SJSA1 (cell line): ENCODE results near the gene UGT1A10. TPM values are rescaled to one million over a fixed set of nuclear protein-coding genes. Genes with fewer than 3 reads are reported as not detected.

ENCODE experiments used
- DNase-seq, 2 experiments: peaks; one replicate each; pipeline ENCODE4 v3.0.0-alpha.2; 2015 to 2020; ENCODE audit warnings: low spot score in 2 of 2, low read depth in 1 of 2
- H3K27ac ChIP-seq: fragments of 250-450 bp; sonication (Bioruptor Pico); 2 replicates; pipeline ENCODE4 v1.5.1; 2020; ENCODE audit warnings: mild to moderate bottlenecking, moderate library complexity
- H3K27me3 ChIP-seq: fragments of 250-450 bp; sonication (Bioruptor Pico); replicated peaks from 2 replicates; pipeline ENCODE4 v1.5.1; 2020; ENCODE audit warnings: mild to moderate bottlenecking, moderate library complexity
- H3K36me3 ChIP-seq: fragments of 250-450 bp; sonication (Bioruptor Pico); 2 replicates; pipeline ENCODE4 v1.5.1; 2020; ENCODE audit warnings: mild to moderate bottlenecking
- H3K4me1 ChIP-seq: fragments of 250-450 bp; sonication (Bioruptor Pico); replicated peaks from 2 replicates; pipeline ENCODE4 v1.6.1; 2021; ENCODE audit warnings: mild to moderate bottlenecking
- H3K4me3 ChIP-seq: fragments of 250-450 bp; sonication (Bioruptor Pico); 2 replicates; pipeline ENCODE4 v1.5.1; 2020; ENCODE audit warnings: mild to moderate bottlenecking
- H3K9me3 ChIP-seq: fragments of 250-450 bp; sonication (Bioruptor Pico); replicated peaks from 2 replicates; pipeline ENCODE4 v1.5.1; 2020; ENCODE audit warnings: mild to moderate bottlenecking
- total RNA-seq: library from RNA; depleted of rRNA; stranded (reverse); fragments of >200 nt; shearing (Covaris generic); gene quantifications from 2 replicates; pipeline ENCODE4 v1.2.3, GENCODE V29; 2014

The UGT1A10 gene
- total RNA-seq, 1 experiment from 2014 or later: not detected

DNA sequence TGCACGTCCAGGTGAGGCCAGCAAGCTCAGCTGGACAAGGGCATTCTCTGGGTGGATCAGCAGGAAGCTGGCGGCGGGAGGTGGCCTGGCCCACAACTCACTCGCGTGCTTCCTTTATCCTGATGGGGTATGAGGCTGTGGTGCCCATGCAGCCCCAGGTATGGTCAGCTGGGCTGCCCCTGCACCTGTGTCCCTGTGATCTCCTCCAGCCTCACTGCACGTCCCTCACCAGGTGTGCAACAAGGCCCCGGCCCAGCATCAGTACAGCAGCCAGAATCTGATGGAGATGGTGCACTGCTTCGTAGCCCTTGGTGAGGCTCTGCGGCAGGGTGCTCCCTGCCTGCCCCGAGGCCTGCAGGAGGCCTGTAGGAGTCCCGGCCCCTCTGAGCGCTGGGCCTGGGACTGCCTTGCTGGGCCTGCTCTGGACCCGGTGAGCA, 159.5 kb downstream of the UGT1A10 start:
- Histone ChIP-seq H3K4me1 (no peaks in the 10 kb centered on the region), H3K27ac (no peak overlapping the region), H3K27me3 (no peaks in the 10 kb centered on the region), H3K36me3 (no peaks in the 10 kb centered on the region), H3K9me3 (no peaks in the 10 kb centered on the region), H3K4me3 (no peak overlapping the region)
- peak in 1 of 2 experiments; percentile 30 for DNase-seq

DNA sequence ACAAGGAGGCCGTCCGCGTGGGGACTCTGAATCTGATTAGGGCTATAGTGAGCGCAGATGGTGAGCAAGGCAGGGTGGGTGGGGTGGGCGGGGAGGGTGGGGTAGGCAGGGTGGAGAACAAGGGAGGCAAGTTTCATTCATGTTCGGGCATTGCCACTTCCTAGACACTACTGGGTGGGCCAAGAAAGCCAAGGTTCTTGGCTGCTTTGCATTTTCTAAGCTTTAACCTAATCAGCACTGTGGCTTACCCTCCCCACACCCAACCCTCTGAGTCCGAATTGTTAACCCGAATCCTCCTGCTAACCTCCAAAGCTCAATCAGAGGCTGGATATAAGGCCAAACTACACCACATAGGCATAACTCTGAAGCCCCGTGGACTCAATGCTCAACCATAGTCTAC, 160.0 kb downstream of the UGT1A10 start:
- no peak overlapping the region for H3K4me3 ChIP-seq
- H3K4me1 ChIP-seq: no peaks in the 10 kb centered on the region
- no peaks in the 10 kb centered on the region for H3K27me3 ChIP-seq
- H3K27ac ChIP-seq: no peak overlapping the region
- no peaks in the 10 kb centered on the region for H3K36me3 ChIP-seq
- H3K9me3 ChIP-seq: no peaks in the 10 kb centered on the region
- DNase-seq: no peak

DNA sequence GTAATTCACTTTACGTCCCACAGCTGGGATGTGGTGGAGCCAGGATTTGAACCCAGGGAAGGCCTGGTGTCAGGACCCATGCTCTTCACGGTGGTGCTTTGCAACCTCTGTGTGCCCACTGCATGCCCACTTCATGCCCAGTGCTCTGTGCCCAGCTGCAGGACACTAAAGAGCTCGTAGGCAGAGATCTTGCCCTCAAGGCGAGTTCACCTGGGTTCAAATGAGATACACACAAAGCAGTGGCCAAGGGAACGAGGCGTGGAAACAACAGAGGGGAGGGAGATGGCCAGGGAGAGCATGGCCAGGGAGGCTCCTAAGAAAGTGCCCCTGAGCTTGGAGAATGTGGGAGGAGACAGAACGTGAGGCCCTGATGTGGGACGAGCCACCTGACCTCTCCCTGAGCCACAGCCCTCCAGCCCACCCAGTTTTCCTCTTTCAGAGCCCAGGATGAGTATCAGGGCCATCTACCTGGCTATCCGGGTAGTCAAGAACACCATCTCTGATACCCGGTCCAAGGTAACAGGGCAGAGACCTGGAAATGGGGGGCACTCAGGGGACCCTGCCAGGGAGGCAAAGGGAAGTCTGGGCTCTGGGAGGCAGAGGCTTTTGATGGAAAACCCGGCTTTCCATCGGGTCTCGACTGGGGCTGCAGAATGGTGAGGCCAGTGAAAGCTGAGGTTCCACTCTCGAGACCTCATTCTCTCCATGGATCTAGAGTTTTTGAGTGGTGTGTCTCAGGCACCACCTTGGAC, 162.3 kb downstream of the UGT1A10 start:
- no peaks in the 10 kb centered on the region for H3K36me3 ChIP-seq
- H3K9me3 ChIP-seq: no peaks in the 10 kb centered on the region
- no peak overlapping the region for H3K4me3 ChIP-seq
- no peak overlapping the region for H3K27ac ChIP-seq
- peak in 1 of 2 experiments; percentile 33 for DNase-seq
- H3K4me1 ChIP-seq: no peaks in the 10 kb centered on the region
- no peaks in the 10 kb centered on the region for H3K27me3 ChIP-seq

DNA sequence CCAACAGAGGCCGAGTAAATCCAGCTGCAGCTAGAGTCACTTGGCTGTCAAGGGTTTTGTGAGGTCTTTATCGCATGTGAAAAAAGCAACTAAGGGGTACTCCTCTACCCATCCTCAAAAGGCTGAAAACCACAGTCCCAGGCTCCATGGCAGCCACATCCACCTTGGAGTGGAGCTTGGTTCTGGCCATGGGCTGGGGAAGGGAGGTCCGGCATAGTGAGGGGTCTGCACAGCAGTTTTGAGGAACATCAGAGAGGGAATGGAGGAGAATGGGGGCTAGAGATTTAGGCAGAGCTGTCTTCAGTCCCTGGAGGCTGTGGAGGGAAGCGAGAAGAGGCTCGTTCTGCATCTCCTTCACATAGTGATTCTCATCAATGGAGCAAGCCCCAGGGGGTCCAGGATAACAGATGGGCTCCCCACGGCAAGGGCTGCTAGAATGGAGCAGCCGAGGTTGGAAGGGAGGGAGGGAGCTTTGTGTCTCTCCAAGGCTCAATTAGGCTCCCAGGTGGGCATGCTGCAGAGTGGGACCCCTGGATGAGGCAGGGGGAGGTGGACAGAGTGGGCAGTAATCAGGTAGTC, 162.9 kb downstream of the UGT1A10 start:
- no peaks in the 10 kb centered on the region for H3K9me3 ChIP-seq
- no peak overlapping the region for H3K4me3 ChIP-seq
- peak in 1 of 2 experiments; percentile 32 for DNase-seq
- H3K27me3 ChIP-seq: no peaks in the 10 kb centered on the region
- H3K36me3 ChIP-seq: no peaks in the 10 kb centered on the region
- H3K27ac ChIP-seq: no peak overlapping the region
- H3K4me1 ChIP-seq: no peaks in the 10 kb centered on the region

DNA sequence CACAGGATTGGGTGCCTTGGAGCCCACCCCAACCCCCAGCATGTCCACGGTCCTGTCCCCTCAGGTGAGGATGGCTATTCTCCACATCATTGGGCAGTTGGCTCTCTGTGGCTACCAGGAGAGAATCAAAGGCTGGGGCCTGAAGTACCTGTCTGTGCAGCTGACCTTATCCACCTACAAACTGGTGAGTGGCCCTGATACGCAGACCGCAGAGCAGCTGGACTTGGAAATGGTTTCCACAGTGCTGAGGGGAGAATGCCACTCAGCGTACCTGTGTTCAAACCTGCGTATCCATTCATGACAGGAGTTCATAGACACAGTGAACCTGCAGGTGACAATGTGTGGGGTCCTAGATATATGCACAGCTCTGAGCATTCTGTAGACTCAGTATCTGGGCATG, 163.5 kb downstream of the UGT1A10 start:
- H3K9me3 ChIP-seq: no peaks in the 10 kb centered on the region
- DNase-seq: no peak
- H3K27ac ChIP-seq: no peak overlapping the region
- no peaks in the 10 kb centered on the region for H3K27me3 ChIP-seq
- H3K4me1 ChIP-seq: no peaks in the 10 kb centered on the region
- H3K36me3 ChIP-seq: no peaks in the 10 kb centered on the region
- no peak overlapping the region for H3K4me3 ChIP-seq

GRCh38 chr2:233800208-233800607, 164.0 kb downstream of the UGT1A10 start:
- H3K4me3 ChIP-seq: no peak overlapping the region
- no peaks in the 10 kb centered on the region for H3K27me3 ChIP-seq
- no peaks in the 10 kb centered on the region for H3K36me3 ChIP-seq
- H3K27ac ChIP-seq: no peak overlapping the region
- no peaks in the 10 kb centered on the region for H3K9me3 ChIP-seq
- DNase-seq: peak in 1 of 2 experiments; percentile 24
- no peaks in the 10 kb centered on the region for H3K4me1 ChIP-seq

DNA sequence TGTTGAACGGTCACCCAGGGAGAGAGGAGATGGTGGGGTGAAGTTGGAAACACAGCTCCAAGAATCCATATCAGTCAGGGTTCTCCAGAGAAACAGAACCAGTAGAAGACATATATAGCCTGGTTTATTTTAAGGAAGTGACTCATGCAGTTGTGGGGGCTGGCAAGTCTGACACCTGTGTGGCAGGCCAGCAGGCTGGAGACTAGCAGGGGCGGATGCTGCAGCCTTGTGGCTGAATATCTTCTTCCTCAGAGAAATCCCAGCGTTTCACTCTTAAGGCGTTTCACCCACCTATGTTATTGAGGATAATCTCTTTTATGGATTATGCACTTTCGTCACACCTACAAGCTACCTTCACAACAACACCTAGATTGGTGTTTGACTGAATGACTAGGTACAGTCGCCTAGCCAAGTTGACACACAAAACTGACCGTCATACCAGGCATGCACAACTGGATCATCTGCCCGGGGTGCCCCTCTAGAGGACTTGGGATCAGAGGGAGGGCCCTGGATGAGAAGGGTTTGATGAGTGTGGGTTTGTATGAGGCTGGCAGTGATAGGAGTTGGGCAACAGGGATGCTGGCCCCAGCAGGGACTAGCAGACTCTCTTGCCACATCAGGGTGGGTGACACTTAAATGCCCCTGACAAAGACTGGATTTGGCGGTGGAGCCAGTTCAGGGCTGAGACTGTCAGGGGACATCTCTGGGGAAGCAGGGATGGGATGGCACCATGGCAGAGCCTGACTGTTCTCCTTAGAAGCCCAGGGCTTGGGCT, 165.3 kb downstream of the UGT1A10 start:
- no peaks in the 10 kb centered on the region; the same call in 1 of the 2 replicates for H3K27me3 ChIP-seq
- no peak overlapping the region for H3K4me3 ChIP-seq
- H3K4me1 ChIP-seq: no peaks in the 10 kb centered on the region
- H3K36me3 ChIP-seq: no peaks in the 10 kb centered on the region
- no peaks in the 10 kb centered on the region for H3K9me3 ChIP-seq
- H3K27ac ChIP-seq: no peak overlapping the region
- peak in 1 of 2 experiments; percentile 30 for DNase-seq

- peak in 1 of 2 experiments; percentile 28 for DNase-seq
- Histone ChIP-seq H3K27ac (no peak overlapping the region), H3K4me3 (no peak overlapping the region), H3K36me3 (no peaks in the 10 kb centered on the region), H3K4me1 (no peaks in the 10 kb centered on the region), H3K27me3 (no peaks in the 10 kb centered on the region; the same call in 1 of the 2 replicates), H3K9me3 (no peaks in the 10 kb centered on the region)
Observed at GRCh38 chr2:233802132-233802815, 166.0 kb downstream of the UGT1A10 start.

- Histone ChIP-seq H3K36me3 (no peaks in the 10 kb centered on the region), H3K4me3 (no peak overlapping the region), H3K9me3 (no peaks in the 10 kb centered on the region), H3K27me3 (no peaks in the 10 kb centered on the region; the same call in 1 of the 2 replicates), H3K27ac (no peak overlapping the region), H3K4me1 (no peaks in the 10 kb centered on the region)
- no peak for DNase-seq
Observed at GRCh38 chr2:233803292-233803911, 167.2 kb downstream of the UGT1A10 start.

DNA sequence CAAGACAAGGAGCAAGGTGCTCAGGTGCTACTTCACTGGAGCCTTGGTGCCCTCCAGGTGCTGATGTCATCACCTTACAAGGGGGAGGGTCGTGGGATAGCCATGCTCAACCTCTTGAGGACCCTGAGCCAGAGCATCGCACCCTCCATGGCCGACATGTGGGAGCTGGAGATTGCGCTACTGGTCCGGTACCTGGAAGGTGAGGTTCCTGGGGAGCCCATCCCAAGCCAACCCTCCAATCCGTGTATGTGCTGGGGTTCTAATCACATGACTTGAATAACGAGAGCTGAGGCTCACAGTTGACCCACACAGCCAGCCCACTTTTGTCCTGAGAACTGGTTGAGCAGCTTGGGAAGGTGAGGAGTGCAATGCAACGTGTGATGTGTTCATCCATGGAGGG, 167.7 kb downstream of the UGT1A10 start:
- H3K9me3 ChIP-seq: no peaks in the 10 kb centered on the region
- H3K27me3 ChIP-seq: no peaks in the 10 kb centered on the region; the same call in 1 of the 2 replicates
- H3K4me1 ChIP-seq: no peaks in the 10 kb centered on the region
- DNase-seq: peak in 1 of 2 experiments; percentile 39
- no peak overlapping the region for H3K4me3 ChIP-seq
- H3K27ac ChIP-seq: no peak overlapping the region
- no peaks in the 10 kb centered on the region for H3K36me3 ChIP-seq

- H3K4me3 ChIP-seq: no peak overlapping the region
- H3K4me1 ChIP-seq: no peaks in the 10 kb centered on the region
- no peaks in the 10 kb centered on the region for H3K36me3 ChIP-seq
Observed at GRCh38 chr2:233807215-233807865, 171.1 kb downstream of the UGT1A10 start.

DNA sequence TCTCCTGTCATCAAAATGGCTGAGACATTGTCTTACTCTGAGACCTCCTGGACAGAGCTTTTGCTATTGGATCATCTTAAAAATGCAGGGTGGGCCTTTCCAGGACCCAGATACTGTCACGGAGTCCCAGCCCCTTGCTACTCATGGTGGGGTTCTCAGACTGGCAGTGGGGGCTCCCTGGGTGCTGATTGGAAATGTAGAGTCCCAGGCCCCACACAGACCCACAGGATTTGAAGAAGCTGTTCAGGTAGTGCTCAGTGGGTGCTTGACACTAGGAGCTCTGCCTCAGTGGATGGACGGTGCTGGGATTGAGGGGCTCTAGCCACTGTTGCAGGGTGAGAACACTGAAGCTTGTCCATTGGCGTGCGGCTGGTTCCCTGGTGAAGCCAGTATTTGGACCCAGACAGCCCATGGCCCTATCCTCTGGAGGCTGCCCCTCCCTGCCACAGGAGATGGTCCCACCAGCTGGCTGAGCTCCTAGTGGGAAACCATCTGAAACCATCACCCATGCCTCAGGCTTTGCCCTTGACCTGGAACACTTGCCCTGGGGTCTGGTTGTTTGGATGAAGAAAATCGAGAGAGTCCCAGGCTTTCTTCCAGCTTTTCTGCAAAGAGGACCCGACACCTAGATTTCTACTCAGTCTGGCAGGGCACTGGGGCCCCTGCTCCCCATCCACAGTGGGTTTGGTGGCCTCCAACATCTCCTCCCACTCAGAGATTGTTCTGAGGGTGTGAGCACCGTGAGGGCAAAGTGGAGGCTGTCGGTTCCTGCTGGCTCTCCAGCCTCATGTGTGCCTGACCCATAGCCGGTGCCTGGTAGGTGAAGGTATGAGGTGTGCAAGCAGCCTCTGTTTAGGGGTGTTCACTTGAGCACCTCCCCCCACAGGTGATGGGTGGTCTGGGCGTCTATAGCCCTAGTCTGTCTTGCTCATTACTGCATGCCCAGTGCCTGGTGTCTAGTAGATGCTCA, 172.0 kb downstream of the UGT1A10 start:
- Histone ChIP-seq H3K27me3 (peaks cover 3% of the 10 kb centered on the region; the same call in 1 of the 2 replicates), H3K4me1 (no peaks in the 10 kb centered on the region), H3K27ac (no peak overlapping the region), H3K36me3 (no peaks in the 10 kb centered on the region), H3K9me3 (no peaks in the 10 kb centered on the region), H3K4me3 (no peak overlapping the region)
- DNase-seq: peak in 1 of 2 experiments; percentile 34

More at GRCh38 chr2:233807215-233807865, 171.1 kb downstream of the UGT1A10 start:
- peak in 1 of 2 experiments; percentile 26 for DNase-seq
- no peak overlapping the region for H3K27ac ChIP-seq
- H3K9me3 ChIP-seq: no peaks in the 10 kb centered on the region
- peaks cover 3% of the 10 kb centered on the region; the same call in 1 of the 2 replicates for H3K27me3 ChIP-seq
